Measurements from ENCODE around the gene ESAM.

DNA sequence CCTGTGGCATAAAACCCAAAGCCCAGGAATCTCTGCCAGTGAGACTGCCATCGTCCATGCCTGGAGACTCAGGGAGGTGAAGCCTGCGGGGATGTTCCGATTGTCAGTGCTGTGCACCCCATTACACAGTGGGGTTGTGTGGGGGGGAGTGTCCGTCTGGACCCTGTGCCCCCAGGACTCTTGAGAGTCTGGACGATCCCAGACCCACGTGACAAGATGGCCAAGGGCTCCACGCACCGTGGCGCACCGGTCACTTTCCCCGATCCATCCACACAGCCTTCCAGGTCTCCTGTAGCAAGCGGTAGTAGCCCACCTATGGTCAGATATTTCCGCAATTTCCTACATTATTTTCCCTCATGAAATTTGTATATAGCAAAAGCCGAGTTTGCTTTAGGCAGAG, 43.3 kb downstream of the ESAM start:
- TF ChIP-seq, protein P1, sequence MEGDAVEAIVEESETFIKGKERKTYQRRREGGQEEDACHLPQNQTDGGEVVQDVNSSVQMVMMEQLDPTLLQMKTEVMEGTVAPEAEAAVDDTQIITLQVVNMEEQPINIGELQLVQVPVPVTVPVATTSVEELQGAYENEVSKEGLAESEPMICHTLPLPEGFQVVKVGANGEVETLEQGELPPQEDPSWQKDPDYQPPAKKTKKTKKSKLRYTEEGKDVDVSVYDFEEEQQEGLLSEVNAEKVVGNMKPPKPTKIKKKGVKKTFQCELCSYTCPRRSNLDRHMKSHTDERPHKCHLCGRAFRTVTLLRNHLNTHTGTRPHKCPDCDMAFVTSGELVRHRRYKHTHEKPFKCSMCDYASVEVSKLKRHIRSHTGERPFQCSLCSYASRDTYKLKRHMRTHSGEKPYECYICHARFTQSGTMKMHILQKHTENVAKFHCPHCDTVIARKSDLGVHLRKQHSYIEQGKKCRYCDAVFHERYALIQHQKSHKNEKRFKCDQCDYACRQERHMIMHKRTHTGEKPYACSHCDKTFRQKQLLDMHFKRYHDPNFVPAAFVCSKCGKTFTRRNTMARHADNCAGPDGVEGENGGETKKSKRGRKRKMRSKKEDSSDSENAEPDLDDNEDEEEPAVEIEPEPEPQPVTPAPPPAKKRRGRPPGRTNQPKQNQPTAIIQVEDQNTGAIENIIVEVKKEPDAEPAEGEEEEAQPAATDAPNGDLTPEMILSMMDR (IDR thresholded peaks at IDR 0.05; ENCODE audit: low read length) = no peak
- no peak for TF ChIP-seq EZH2 (optimal IDR thresholded peaks at IDR 0.05; ENCODE audit: low read depth, low read length)

Measured in MM.1S (cell line).